GM12878 (cell line): ENCODE measurements around the gene FBXW7. TPM values are rescaled to one million over a fixed set of nuclear protein-coding genes. Genes with fewer than 3 reads are reported as not detected.

Experiments used
- BHLHE40 ChIP-seq, 2 experiments: fragments of 450-650 bp in 1 of 2; IDR thresholded peaks; 2 replicates each; pipeline ENCODE4 v1.6.1; 2011 to 2017; ENCODE audit warnings: low read depth in 2 of 2, borderline replicate concordance in 1 of 2, improper control_type of control experiment in 1 of 2, low read length in 1 of 2, mild to moderate bottlenecking in 1 of 2
- BRCA1 ChIP-seq: IDR thresholded peaks from 2 replicates; pipeline ENCODE4 v1.6.1; 2011; ENCODE audit warnings: low read depth, low read length, improper control_type of control experiment
- CEBPB ChIP-seq, 2 experiments: fragments of 150-350 bp in 1 of 2; IDR thresholded peaks; 2 replicates each; pipeline ENCODE4 v1.6.1; 2012 to 2014; ENCODE audit warnings: low read depth in 2 of 2, low read length in 2 of 2, borderline replicate concordance in 1 of 2, inconsistent platforms in 1 of 2
- CEBPZ ChIP-seq: fragments of 150-350 bp; IDR thresholded peaks from 2 replicates; pipeline ENCODE4 v1.6.1; 2016; ENCODE audit warnings: low read depth, low read length
- CHD2 ChIP-seq: IDR thresholded peaks from 2 replicates; pipeline ENCODE4 v1.6.1; 2011; ENCODE audit warnings: low read depth, low read length, improper control_type of control experiment, borderline replicate concordance
- NFIC ChIP-seq: IDR thresholded peaks from 2 replicates; pipeline ENCODE4 v1.6.1; 2012; ENCODE audit warnings: low read depth, mild to moderate bottlenecking, inconsistent platforms, low read length, moderate library complexity
- NFXL1 ChIP-seq: fragments of 450-650 bp; IDR thresholded peaks from 2 replicates; pipeline ENCODE4 v1.6.1; 2017; ENCODE audit warnings: antibody characterized with exemption, mild to moderate bottlenecking, borderline replicate concordance
- NKRF ChIP-seq: fragments of 450-650 bp; conservative IDR thresholded peaks from 2 replicates; pipeline ENCODE4 v1.6.1; 2017; ENCODE audit warnings: mild to moderate bottlenecking, moderate library complexity
- NRF1 ChIP-seq: conservative IDR thresholded peaks from 2 replicates; pipeline ENCODE4 v1.6.1; 2011; ENCODE audit warnings: mild to moderate bottlenecking, low read depth, low read length, improper control_type of control experiment
- PRDM15 ChIP-seq: fragments of 450-650 bp; formaldehyde crosslinking; IDR thresholded peaks from 2 replicates; pipeline ENCODE4 v1.4.0; 2020; ENCODE audit warnings: mild to moderate bottlenecking, moderate library complexity
- SMAD1 ChIP-seq: fragments of 450-650 bp; IDR thresholded peaks from 2 replicates; pipeline ENCODE4 v1.6.1; 2018; ENCODE audit warnings: mild to moderate bottlenecking, low read depth; ENCODE audit not compliant: partially characterized antibody
- SMAD5 ChIP-seq: IDR thresholded peaks from 2 replicates; pipeline ENCODE4 v1.6.1; 2016; ENCODE audit warnings: antibody characterized with exemption, low read depth
- STAT3 ChIP-seq: IDR thresholded peaks from 2 replicates; pipeline ENCODE4 v1.6.1; 2011; ENCODE audit warnings: low read depth, low read length, improper control_type of control experiment
- SUPT20H ChIP-seq: IDR thresholded peaks from 2 replicates; pipeline ENCODE4 v1.6.1; 2011; ENCODE audit warnings: low read depth, mild to moderate bottlenecking, low read length, moderate library complexity, borderline replicate concordance; ENCODE audit not compliant: control insufficient read depth
- SUZ12 ChIP-seq: fragments of 200-600 bp; sonication (generic); IDR thresholded peaks from one replicate; pipeline ENCODE4 v1.6.1; 2018; ENCODE audit warnings: antibody characterized with exemption, mild to moderate bottlenecking; ENCODE audit not compliant: unreplicated experiment
- TBL1XR1 ChIP-seq: IDR thresholded peaks from 2 replicates; pipeline ENCODE4 v1.6.1; 2012; ENCODE audit warnings: low read depth, low read length, improper control_type of control experiment
- ZBTB4 ChIP-seq: fragments of 450-650 bp; formaldehyde crosslinking; IDR thresholded peaks from 2 replicates; pipeline ENCODE4 v1.4.0; 2022; ENCODE audit warnings: mild to moderate bottlenecking, moderate library complexity
- polyA plus RNA-seq, 11 experiments: library from polyadenylated mRNA; depleted of rRNA in 4 of 11; unstranded in 6 of 11; stranded (reverse) in 5 of 11; fragments of >200 nt; fragmentation: Nextera tagmentation in 4 of 11; fragmentation: Illumina TruSeq in 1 of 11; extraction: Ambion mirVana in 4 of 11; extraction: Trizol in 1 of 11; gene quantifications; 1 replicate in 1 of 11; 2 replicates in 10 of 11; pipeline versions ENCODE4 v1.2.1 to v1.2.3, GENCODE V29; 2011 to 2016; ENCODE audit warnings: inconsistent platforms in 2 of 11, missing spikeins in 2 of 11, low read depth in 1 of 11
- total RNA-seq, 4 experiments: library from RNA; depleted of rRNA in 3 of 4; stranded (reverse); fragments of >200 nt in 3 of 4; fragmentation: Illumina TruSeq in 1 of 4; extraction: Trizol in 1 of 4; gene quantifications; 2 replicates each; pipeline versions ENCODE4 v1.2.1 to v1.2.3, GENCODE V29; 2013 to 2021

FBXW7 gene
- total and polyA plus RNA-seq, 10 of the 15 experiments (the other 5 are each of a cell fraction or from before 2014, with no cell fraction given): 35.8 to 118 (median 47.2) TPM

GRCh38 chr4:152540293-152540674, 4.4 kb upstream of the FBXW7 start (continued):
- TF ChIP-seq PRDM15 (CRISPR knock-in tag): no peak
- no peak for TF ChIP-seq CEBPB (IDR thresholded peaks at IDR 0.05; ENCODE audit: borderline replicate concordance in 1 of 2, low read depth in 2 of 2, low read length in 2 of 2)
- TF ChIP-seq NKRF: no peak
- no peak for TF ChIP-seq BRCA1
- TF ChIP-seq CEBPZ: no peak
- TF ChIP-seq STAT3: no peak
- TF ChIP-seq SMAD5: no peak
- TF ChIP-seq BHLHE40 (IDR thresholded peaks at IDR 0.05; ENCODE audit: borderline replicate concordance in 1 of 2, low read depth in 2 of 2, low read length in 1 of 2): no peak
- no peak for TF ChIP-seq SUPT20H
- TF ChIP-seq SUZ12: no peak
- TF ChIP-seq ZBTB4 (CRISPR knock-in tag): no peak
- TF ChIP-seq CHD2: no peak
- no peak for TF ChIP-seq NFXL1
- no peak for TF ChIP-seq NFIC
- TF ChIP-seq TBL1XR1: no peak
- TF ChIP-seq NRF1: no peak
- TF ChIP-seq SMAD1: no peak
